Ovary (tissue), 9 donors: ENCODE results near the gene MCMBP. TPM values are rescaled to one million over a fixed set of nuclear protein-coding genes. Genes with fewer than 3 reads are reported as not detected.
"Not testable (repeated sequence)": the region's sequence is repeated elsewhere in the genome, so short reads cannot be mapped to it uniquely, and the experiment has no call there.

ENCODE experiments used
- DNase-seq, 5 donors: peaks; one replicate each; pipeline ENCODE4 v3.0.0-alpha.2; 2019 to 2020
- H3K27ac ChIP-seq, 2 donors: fragments of 200-600 bp; one replicate each; pipeline versions ENCODE4 v1.5.1 to v1.8.0; 2019 to 2022
- H3K27me3 ChIP-seq: fragments of 200-600 bp; one replicate; pipeline ENCODE4 v1.8.0; 2022
- H3K36me3 ChIP-seq: fragments of 200-600 bp; sonication (generic); one replicate; pipeline ENCODE4 v1.5.1; 2019
- H3K4me1 ChIP-seq: one replicate; pipeline ENCODE4 v1.8.1; 2013; ENCODE audit warnings: mild to moderate bottlenecking, moderate library complexity; ENCODE audit not compliant: insufficient read depth
- H3K4me3 ChIP-seq: fragments of 200-600 bp; sonication (generic); one replicate; pipeline ENCODE4 v1.5.1; 2017
- H3K9me3 ChIP-seq, 2 donors: fragments of 200-600 bp in 1 of 2; sonication (generic) in 1 of 2; one replicate each; pipeline versions ENCODE4 v1.5.1 to v1.8.1; 2013 to 2019; ENCODE audit warnings: mild to moderate bottlenecking in 1 of 2, moderate library complexity in 1 of 2
- EP300 ChIP-seq: sonication (generic); formaldehyde crosslinking; IDR thresholded peaks from one replicate; pipeline ENCODE4 v1.6.1; 2017; ENCODE audit warnings: antibody characterized with exemption
- POLR2A ChIP-seq: fragments of 450-650 bp; IDR thresholded peaks from one replicate; pipeline ENCODE4 v1.6.1; 2017; ENCODE audit warnings: antibody characterized with exemption, mild to moderate bottlenecking, moderate library complexity
- WGBS, 3 donors: extraction: QIAGEN DNeasy Blood & Tissue Kit in 1 of 3; methylation state at CpG; one replicate each; pipeline versions ENCODE4 v1.1.5 to v1.1.7; 2013 to 2017; 5-methylcytosine and 5-hydroxymethylcytosine counted together
- intact Hi-C, 4 donors: fragments of 100-400 bp; cut with DNase I; formaldehyde crosslinking; loops; one replicate each; pipeline versions ENCODE4 v1.11.0 to v1.15.1; 2022 to 2023
- polyA plus RNA-seq, 2 donors: library from polyadenylated mRNA; stranded (reverse); fragments of 200-250 nt in 1 of 2; fragments of 350-450 nt in 1 of 2; fragmentation: Illumina TruSeq in 1 of 2; extraction: RNeasy Lipid Tissue Mini Kit (QIAGEN cat#74804) in 1 of 2; gene quantifications; one replicate each; pipeline ENCODE4 v1.2.3, GENCODE V29; 2013 to 2014
- total RNA-seq, 7 donors: library from RNA; depleted of rRNA in 2 of 7; stranded (reverse); fragments of >200 nt in 2 of 7; fragmentation: NEBNext Ultra II Directional in 3 of 7; extraction: Animal tissue kit (Norgen Biotek cat#: 25700) in 3 of 7; gene quantifications; one replicate each; pipeline versions ENCODE4 v1.1.0 to v1.2.4, GENCODE V29; 2016 to 2023
- TF ChIP-seq, protein P1 (sequence below), 3 donors: fragments of 450-650 bp in 2 of 3; fragments of 200-600 bp in 1 of 3; IDR thresholded peaks; one replicate each; pipeline versions ENCODE4 v1.5.1 to v1.8.0; 2016 to 2022; ENCODE audit warnings: antibody characterized with exemption in 3 of 3, mild to moderate bottlenecking in 1 of 3
- donor health status: DM: no; HTN: no; CAD: no; lungs with moderate emphysema.
- donor health status: DM: no; HTN: no; CAD: no.
- donor health status: Bipolar disorder and iron deficiency.
- donor health status: DM: yes; HTN: yes; CAD: no.
- donor health status: DM: no; HTN: no; CAD: no.
- donor health status: DM: yes; HTN: yes; CAD: no.

Gene MCMBP
- total and polyA plus RNA-seq, 9 donors = 31.7 to 61.0 (median 50.6) TPM

- Histone ChIP-seq H3K27me3 (no peaks in the 10 kb centered on the region), H3K4me3 (peak within 1 kb of the TSS; percentile 74), H3K36me3 (no peaks in the 10 kb centered on the region), H3K4me1 (peaks cover 21% of the 10 kb centered on the region), H3K9me3 (no peaks in the 10 kb centered on the region), H3K27ac (peak within 1 kb of the TSS; percentile 72 to 73)
- intact Hi-C loops = loop anchor here in 1 of 4 donors (10.0 kb wide), 2 partner anchors 208 to 1138 kb away; partner anchors contain the start of gene CACUL1
- 0 to 1% (median 0%) methylated on average over 61 of the region's 61 CpGs for WGBS, 3 donors
- DNase-seq = peak; percentile 94 to 96 (median 96)
- TF ChIP-seq POLR2A = peak; percentile 82
- peak; percentile 10 for TF ChIP-seq EP300
- TF ChIP-seq, protein P1, sequence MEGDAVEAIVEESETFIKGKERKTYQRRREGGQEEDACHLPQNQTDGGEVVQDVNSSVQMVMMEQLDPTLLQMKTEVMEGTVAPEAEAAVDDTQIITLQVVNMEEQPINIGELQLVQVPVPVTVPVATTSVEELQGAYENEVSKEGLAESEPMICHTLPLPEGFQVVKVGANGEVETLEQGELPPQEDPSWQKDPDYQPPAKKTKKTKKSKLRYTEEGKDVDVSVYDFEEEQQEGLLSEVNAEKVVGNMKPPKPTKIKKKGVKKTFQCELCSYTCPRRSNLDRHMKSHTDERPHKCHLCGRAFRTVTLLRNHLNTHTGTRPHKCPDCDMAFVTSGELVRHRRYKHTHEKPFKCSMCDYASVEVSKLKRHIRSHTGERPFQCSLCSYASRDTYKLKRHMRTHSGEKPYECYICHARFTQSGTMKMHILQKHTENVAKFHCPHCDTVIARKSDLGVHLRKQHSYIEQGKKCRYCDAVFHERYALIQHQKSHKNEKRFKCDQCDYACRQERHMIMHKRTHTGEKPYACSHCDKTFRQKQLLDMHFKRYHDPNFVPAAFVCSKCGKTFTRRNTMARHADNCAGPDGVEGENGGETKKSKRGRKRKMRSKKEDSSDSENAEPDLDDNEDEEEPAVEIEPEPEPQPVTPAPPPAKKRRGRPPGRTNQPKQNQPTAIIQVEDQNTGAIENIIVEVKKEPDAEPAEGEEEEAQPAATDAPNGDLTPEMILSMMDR (IDR thresholded peaks at IDR 0.05) = peak in 2 of 3 donors; percentile 25 to 34
Observed at GRCh38 chr10:119892188-119893065, 19.8 kb upstream of the MCMBP start, which contains the start of gene SEC23IP. Gene SEC23IP, plus strand, starts transcription at chr10:119892730. Its CDS starts 53 bp downstream, at chr10:119892783.

DNA sequence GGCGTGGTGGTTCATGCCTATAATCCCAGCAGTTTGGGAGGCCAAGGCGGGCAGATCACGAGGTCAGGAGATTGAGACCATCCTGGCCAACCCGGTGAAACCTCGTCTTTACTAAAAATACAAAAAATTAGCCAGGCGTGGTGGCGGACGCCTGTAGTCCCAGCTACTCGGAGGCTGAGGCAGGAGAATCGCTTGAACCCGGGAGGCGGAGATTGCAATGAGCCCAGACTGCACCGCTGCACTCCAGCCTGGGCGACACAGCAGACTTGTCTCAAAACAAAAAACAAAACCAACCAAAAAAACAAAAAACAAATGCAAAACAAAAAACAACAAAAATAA, 19.2 kb upstream of the MCMBP start:
- intact Hi-C loops = loop anchor here in 1 of 4 donors (10.0 kb wide), 2 partner anchors 207 to 1137 kb away; partner anchors contain the start of gene CACUL1
- peaks cover 18% of the 10 kb centered on the region for H3K4me1 ChIP-seq
- H3K27ac ChIP-seq = peak overlapping the region in 1 of 2 donors; percentile 73
- H3K27me3 ChIP-seq, H3K9me3 ChIP-seq, H3K36me3 ChIP-seq: not testable (repeated sequence)
- WGBS, 3 donors = 20 to 37% (median 32%) methylated on average over 14 of the region's 14 CpGs
- peak overlapping the region; percentile 74 for H3K4me3 ChIP-seq
- peak in 2 of 5 donors; percentile 30 to 41 for DNase-seq

DNA sequence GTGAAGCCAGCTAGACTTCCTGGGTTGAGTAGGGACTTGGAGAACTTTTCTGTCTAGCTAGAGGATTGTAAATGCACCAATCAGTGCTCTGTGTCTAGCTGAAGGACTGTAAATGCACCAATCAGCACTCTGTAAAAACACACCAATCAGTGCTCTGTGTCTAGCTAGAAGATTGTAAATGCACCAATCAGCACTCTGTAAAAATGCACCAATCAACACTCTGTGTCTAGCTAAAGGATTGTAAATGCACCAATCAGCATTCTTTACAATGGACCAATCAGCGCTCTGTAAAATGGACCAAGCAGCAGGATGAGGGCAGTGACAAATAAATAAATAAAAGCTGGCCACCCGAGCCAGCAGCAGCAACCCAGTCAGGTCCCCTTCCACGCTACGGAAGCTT, 17.7 kb upstream of the MCMBP start:
- WGBS, 3 donors = 68 to 88% (median 86%) methylated on average over 4 of the region's 4 CpGs
- DNase-seq, H3K4me3 ChIP-seq, H3K27me3 ChIP-seq, H3K27ac ChIP-seq, H3K9me3 ChIP-seq, H3K36me3 ChIP-seq: not testable (repeated sequence)
- peaks cover 11% of the 10 kb centered on the region for H3K4me1 ChIP-seq
- intact Hi-C loops = loop anchor here in 1 of 4 donors (10.0 kb wide), 2 partner anchors 206 to 1136 kb away; partner anchors contain the start of gene CACUL1

- H3K27me3 ChIP-seq, intact Hi-C loops, DNase-seq, H3K4me1 ChIP-seq, H3K27ac ChIP-seq, H3K9me3 ChIP-seq, H3K36me3 ChIP-seq, H3K4me3 ChIP-seq: not testable (repeated sequence)
- 58 to 65% (median 63%) methylated on average over 3 of the region's 3 CpGs for WGBS, 3 donors
Observed at GRCh38 chr10:119889201-119889600, 16.6 kb upstream of the MCMBP start.

- H3K27me3 ChIP-seq, H3K9me3 ChIP-seq, H3K4me3 ChIP-seq, intact Hi-C loops, H3K27ac ChIP-seq, H3K36me3 ChIP-seq, H3K4me1 ChIP-seq, DNase-seq: not testable (repeated sequence)
- 79 to 85% (median 83%) methylated on average over 3 of the region's 3 CpGs for WGBS, 3 donors
Observed at GRCh38 chr10:119888715-119889114, 16.1 kb upstream of the MCMBP start.

- H3K27me3 ChIP-seq, H3K4me3 ChIP-seq, H3K4me1 ChIP-seq, H3K9me3 ChIP-seq, H3K36me3 ChIP-seq, intact Hi-C loops, H3K27ac ChIP-seq, DNase-seq: not testable (repeated sequence)
- 85 to 90% (median 87%) methylated on average over 6 of the region's 6 CpGs for WGBS, 3 donors
Observed at GRCh38 chr10:119886070-119886469, 13.4 kb upstream of the MCMBP start.

GRCh38 chr10:119883901-119884611, 11.4 kb upstream of the MCMBP start:
- 77 to 82% (median 80%) methylated on average over 11 of the region's 11 CpGs for WGBS, 3 donors
- H3K9me3 ChIP-seq, H3K36me3 ChIP-seq, DNase-seq, H3K4me1 ChIP-seq, H3K27ac ChIP-seq, H3K4me3 ChIP-seq, H3K27me3 ChIP-seq, intact Hi-C loops: not testable (repeated sequence)
